GM18870 (cell line): ENCODE measurements around the gene TMEM63A.

Experiments used
- ATAC-seq: cut with Tn5 transposase; IDR thresholded peaks from one replicate; pipeline ENCODE4 v1.9.1; 2021; ENCODE audit warnings: moderate library complexity; ENCODE audit not compliant: unreplicated experiment

Gene TMEM63A

GRCh38 chr1:225886159-225887029 is 4.2 kb upstream of the TMEM63A start:
- no peak for ATAC-seq

GRCh38 chr1:225885336-225885735 is 3.2 kb upstream of the TMEM63A start:
- ATAC-seq: no peak

- no peak for ATAC-seq
Observed at GRCh38 chr1:225883616-225884265, 1.6 kb upstream of the TMEM63A start.

- ATAC-seq: no peak
Observed at GRCh38 chr1:225882694-225883615, 775 bp upstream of the TMEM63A start.

GRCh38 chr1:225881081-225881958 is 860 bp downstream of the TMEM63A start:
- no peak for ATAC-seq

- no peak for ATAC-seq
Observed at GRCh38 chr1:225880636-225881035, 1.5 kb downstream of the TMEM63A start.

- ATAC-seq: no peak
Observed at GRCh38 chr1:225880222-225880588, 2.0 kb downstream of the TMEM63A start.

- ATAC-seq: no peak
Observed at GRCh38 chr1:225879521-225880221, 2.5 kb downstream of the TMEM63A start.

- ATAC-seq: no peak
Observed at GRCh38 chr1:225878282-225878681, 3.9 kb downstream of the TMEM63A start.

GRCh38 chr1:225877580-225877979 is 4.6 kb downstream of the TMEM63A start:
- no peak for ATAC-seq

GRCh38 chr1:225876900-225877510 is 5.2 kb downstream of the TMEM63A start:
- no peak for ATAC-seq

GRCh38 chr1:225875044-225875815 is 7.0 kb downstream of the TMEM63A start:
- ATAC-seq: no peak

GRCh38 chr1:225874431-225874830 is 7.7 kb downstream of the TMEM63A start:
- ATAC-seq: no peak

GRCh38 chr1:225873281-225873850 is 8.8 kb downstream of the TMEM63A start:
- ATAC-seq: no peak

- ATAC-seq: no peak
Observed at GRCh38 chr1:225872075-225872430, 10.1 kb downstream of the TMEM63A start.

GRCh38 chr1:225871359-225872074 is 10.7 kb downstream of the TMEM63A start:
- no peak for ATAC-seq

- ATAC-seq: no peak
Observed at GRCh38 chr1:225870911-225871310, 11.3 kb downstream of the TMEM63A start.
